ENCODE measurements around the gene RWDD2A.

RWDD2A gene

DNA sequence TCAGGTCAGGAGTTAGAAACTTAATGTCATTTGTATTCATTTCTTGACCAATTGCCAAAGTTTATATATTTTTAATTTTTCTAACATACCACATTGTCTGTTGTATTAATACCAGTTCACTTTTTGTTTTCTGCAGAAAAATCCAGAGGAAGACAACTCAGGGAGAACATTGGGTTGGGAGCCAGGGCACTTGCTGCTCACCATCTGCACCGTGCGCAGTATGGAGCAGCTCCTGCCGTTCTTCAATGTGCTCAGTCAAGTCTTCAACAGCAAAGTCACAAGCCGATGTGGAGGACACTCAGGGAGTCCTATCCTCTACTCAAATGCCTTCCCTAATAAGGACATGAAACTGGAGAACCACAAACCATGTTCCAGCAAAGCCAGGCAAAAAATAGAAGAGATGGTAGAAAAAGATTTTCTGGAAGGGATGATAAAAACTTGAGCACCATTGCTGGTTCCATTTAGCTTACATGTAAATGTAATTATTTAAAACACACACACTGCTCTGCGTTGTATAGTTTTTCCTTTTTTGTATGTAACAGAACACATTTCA lies 25.4 kb upstream of the RWDD2A start:
- no peak for FAIRE-seq
- DNase-seq (ENCODE audit: insufficient read length, low spot score), result no peak
- no peak for TF ChIP-seq CTCF (IDR thresholded peaks at IDR 0.05; ENCODE audit: insufficient read depth, missing control alignments)

DNA sequence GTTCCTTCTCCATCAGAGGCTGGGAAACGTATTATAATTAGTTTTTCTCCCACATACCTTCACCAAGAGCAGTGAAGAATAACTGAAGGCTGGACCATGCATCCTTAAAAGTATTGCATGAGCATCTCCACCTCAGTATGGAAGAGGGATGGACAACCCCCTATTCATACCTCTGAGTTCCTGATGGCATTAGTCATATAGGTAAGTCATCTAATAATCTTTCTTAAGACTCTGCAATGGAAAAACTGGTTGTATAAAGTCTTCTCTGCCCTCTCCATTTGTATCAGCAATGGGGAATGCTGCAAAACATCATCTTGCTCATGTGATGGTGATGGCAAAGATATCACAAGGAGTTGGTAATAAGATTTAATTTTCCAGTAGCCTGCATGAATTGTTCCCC lies 24.6 kb upstream of the RWDD2A start:
- FAIRE-seq, result no peak
- DNase-seq (ENCODE audit: insufficient read length, low spot score), result no peak
- no peak for TF ChIP-seq CTCF (IDR thresholded peaks at IDR 0.05; ENCODE audit: insufficient read depth, missing control alignments)

DNA sequence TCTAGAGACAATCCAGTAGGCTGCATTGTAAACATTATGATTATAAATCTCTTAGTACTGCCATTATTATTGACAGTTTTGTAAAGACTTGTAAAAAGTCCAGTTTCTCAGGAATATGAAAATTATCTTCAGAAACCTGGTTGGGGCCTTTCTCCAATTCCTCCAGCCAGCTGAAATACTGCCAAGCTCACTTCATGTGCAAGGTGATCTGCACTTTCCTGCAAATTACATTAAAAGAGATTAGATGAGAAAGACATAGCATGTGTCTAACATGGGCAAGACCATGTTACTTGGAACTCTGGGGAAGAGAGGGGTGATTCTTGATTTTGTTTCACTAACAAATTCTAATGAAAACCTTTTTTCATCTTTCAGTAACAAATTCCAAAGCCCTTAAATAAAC lies 24.1 kb upstream of the RWDD2A start:
- no peak for DNase-seq (ENCODE audit: insufficient read length, low spot score)
- TF ChIP-seq CTCF (IDR thresholded peaks at IDR 0.05; ENCODE audit: insufficient read depth, missing control alignments), result no peak
- FAIRE-seq, result no peak

GRCh38 chr6:83169511-83169910 lies 23.6 kb upstream of the RWDD2A start:
- DNase-seq (ENCODE audit: insufficient read length, low spot score) (no peak), FAIRE-seq (no peak)
- TF ChIP-seq CTCF (IDR thresholded peaks at IDR 0.05; ENCODE audit: insufficient read depth, missing control alignments), result no peak

GRCh38 chr6:83176246-83176645 lies 16.9 kb upstream of the RWDD2A start:
- DNase-seq (ENCODE audit: insufficient read length, low spot score) (no peak), FAIRE-seq (no peak)
- no peak for TF ChIP-seq CTCF (IDR thresholded peaks at IDR 0.05; ENCODE audit: insufficient read depth, missing control alignments)

DNA sequence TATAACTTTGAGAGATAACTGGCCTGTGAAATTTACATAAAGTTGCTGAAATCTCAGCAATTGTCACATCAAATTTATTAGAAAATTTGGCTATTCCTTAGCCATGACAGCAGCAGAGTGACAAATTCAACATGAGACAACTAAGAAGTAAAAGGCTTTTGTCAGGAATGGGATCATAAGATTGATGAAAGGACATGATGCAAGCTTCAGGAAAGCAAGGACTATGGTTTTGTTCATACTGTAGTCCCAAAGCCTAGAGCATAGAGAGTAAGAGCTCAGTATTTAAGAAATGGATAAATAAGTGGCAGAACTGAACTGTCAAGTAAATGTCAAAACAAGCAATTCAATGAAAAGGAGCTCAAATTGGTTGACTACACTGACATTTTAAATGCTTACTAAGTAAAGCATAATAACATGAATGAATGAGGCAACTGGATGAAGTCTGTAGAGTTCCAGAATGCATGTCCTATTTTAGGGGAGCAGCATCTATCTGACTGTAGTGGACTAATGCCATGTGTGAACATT lies 12.7 kb upstream of the RWDD2A start:
- DNase-seq (ENCODE audit: insufficient read length, low spot score) (no peak), FAIRE-seq (peak; percentile 11)
- no peak for TF ChIP-seq CTCF (IDR thresholded peaks at IDR 0.05; ENCODE audit: insufficient read depth, missing control alignments)

GRCh38 chr6:83182114-83182513 lies 11.0 kb upstream of the RWDD2A start:
- FAIRE-seq (no peak), DNase-seq (ENCODE audit: insufficient read length, low spot score) (no peak)
- no peak for TF ChIP-seq CTCF (IDR thresholded peaks at IDR 0.05; ENCODE audit: insufficient read depth, missing control alignments)

Data from D721Med (cell line).